D721Med (cell line): ENCODE data around the gene VPS37B.
"Not testable (repeated sequence)": the region's sequence is repeated elsewhere in the genome, so short reads cannot be mapped to it uniquely, and the experiment has no call there.

Source experiments
- DNase-seq: peaks from one replicate; pipeline ENCODE4 v3.0.0; 2011; ENCODE audit warnings: low spot score; ENCODE audit not compliant: insufficient read length
- FAIRE-seq: peaks from 2 replicates; lab custom pipeline; 2011; peaks lifted over from hg19 to GRCh38; lab: Jason Lieb, UNC
- TF ChIP-seq, protein P1 (sequence below): IDR thresholded peaks from 2 replicates; pipeline ENCODE4 v1.5.1; 2012; ENCODE audit warnings: mild to moderate bottlenecking, control low read depth; ENCODE audit not compliant: insufficient read depth; ENCODE audit errors: missing control alignments

Gene VPS37B

DNA sequence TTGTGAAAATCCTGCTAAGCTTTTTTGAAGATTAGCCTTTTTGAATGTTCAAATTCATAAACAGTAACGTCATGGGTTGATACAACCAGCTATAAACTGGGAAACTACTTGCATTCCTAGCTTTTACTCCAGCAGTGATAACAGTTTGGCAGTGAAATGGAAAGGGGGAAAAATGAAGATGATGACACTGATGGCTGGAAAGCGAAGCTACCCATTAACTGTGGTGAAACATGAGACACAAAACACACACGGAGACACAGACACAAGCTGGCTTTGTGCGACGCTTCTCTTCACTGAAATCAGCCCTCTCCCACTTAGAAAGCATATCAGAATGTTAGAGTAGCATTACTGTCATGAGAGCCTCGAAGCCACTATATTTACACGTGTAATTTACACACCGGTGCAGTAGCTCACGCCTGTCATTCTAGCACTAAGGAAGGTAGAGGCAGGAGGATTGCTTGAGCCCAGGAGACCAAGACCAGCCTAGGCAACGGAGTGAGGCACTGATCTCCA, 15.7 kb downstream of the VPS37B start:
- TF ChIP-seq, protein P1, sequence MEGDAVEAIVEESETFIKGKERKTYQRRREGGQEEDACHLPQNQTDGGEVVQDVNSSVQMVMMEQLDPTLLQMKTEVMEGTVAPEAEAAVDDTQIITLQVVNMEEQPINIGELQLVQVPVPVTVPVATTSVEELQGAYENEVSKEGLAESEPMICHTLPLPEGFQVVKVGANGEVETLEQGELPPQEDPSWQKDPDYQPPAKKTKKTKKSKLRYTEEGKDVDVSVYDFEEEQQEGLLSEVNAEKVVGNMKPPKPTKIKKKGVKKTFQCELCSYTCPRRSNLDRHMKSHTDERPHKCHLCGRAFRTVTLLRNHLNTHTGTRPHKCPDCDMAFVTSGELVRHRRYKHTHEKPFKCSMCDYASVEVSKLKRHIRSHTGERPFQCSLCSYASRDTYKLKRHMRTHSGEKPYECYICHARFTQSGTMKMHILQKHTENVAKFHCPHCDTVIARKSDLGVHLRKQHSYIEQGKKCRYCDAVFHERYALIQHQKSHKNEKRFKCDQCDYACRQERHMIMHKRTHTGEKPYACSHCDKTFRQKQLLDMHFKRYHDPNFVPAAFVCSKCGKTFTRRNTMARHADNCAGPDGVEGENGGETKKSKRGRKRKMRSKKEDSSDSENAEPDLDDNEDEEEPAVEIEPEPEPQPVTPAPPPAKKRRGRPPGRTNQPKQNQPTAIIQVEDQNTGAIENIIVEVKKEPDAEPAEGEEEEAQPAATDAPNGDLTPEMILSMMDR, result no peak
- FAIRE-seq (no peak), DNase-seq (no peak)

- FAIRE-seq, result no peak
Observed at GRCh38 chr12:122878780-122879612, 16.9 kb downstream of the VPS37B start.

DNA sequence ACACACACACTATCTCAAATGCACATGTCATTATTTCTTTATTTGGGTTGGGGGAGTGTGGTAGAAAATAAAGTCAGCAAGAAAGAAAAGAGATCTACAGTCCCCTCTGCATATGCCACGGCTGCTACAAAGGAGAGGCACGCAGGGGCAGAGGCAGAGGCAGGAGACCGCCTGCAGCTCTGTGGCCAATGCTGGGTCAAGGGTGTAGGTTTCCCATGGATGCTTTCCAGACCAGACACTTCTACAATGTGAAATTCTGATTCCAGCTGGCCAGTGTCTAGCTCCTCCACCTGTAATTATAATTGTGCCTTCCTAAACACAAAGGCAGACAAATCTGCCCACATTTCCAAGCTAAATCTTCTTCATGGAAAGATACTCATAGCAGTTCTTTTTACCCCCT, 19.2 kb downstream of the VPS37B start:
- TF ChIP-seq, protein P1, result no peak
- DNase-seq, result no peak
- FAIRE-seq, result no peak

More at GRCh38 chr12:122878780-122879612, 16.9 kb downstream of the VPS37B start:
- DNase-seq, result no peak
- TF ChIP-seq, protein P1, result no peak

DNA sequence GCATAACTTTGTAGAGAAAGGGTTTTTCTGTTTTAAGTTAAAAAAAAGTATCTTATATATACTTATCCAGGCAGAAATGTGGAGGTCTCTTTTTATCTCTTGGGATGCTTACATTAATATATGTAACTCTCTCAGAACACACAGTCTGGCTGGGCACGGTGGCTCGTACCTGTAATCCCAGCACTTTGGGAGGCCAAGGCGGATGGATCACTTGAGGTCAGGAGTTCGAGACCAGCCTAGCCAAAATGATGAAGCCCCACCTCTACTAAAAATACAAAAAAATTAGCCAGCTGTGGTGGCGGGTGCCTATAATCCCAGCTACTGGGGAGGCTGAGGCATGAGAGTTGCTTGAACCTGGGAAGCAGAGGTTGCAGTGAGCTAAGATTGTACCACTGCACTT, 19.6 kb downstream of the VPS37B start:
- DNase-seq, FAIRE-seq: not testable (repeated sequence)

DNA sequence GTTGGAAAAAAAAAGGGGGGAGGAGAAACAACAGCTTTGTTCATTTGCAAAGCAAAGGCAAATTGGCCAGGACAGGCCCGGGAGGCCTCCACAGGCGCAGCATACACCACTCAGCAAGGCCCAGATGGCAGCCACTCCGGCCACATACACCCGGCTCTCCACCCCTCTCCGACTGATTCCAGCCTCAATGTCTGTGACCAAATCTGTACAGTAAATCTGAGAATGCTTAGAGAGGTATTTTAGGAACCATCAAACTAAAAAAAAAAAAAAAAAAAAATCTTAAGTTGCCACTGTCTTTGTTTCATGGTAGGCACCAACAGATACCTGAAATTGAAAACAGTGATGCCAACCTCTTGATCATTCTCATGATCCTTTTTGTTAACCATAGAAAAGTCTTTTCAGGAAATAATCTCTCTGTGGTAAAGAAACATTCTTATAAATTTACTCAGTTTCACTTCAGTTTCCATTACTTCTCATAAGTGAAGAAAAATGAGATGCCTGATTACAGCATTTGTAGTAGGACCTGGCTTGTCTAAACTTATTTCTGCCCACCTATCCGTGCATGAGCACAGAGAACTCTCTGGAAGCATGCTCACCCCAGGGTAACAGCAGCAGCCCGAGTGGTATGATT, 20.2 kb downstream of the VPS37B start:
- DNase-seq, result no peak
- no peak for FAIRE-seq
- TF ChIP-seq, protein P1, result no peak

GRCh38 chr12:122874081-122874480, 21.8 kb downstream of the VPS37B start:
- FAIRE-seq (no peak), DNase-seq (no peak)
- TF ChIP-seq, protein P1, result no peak

- no peak for FAIRE-seq
- TF ChIP-seq, protein P1, result no peak
- DNase-seq, result no peak
Observed at GRCh38 chr12:122873540-122873939, 22.4 kb downstream of the VPS37B start.
